Lung (tissue), 12 donors: ENCODE measurements around the gene ABCB4. TPM values are rescaled to one million over a fixed set of nuclear protein-coding genes. Genes with fewer than 3 reads are reported as not detected.

ENCODE experiments used
- ATAC-seq: fragments of 200-7000 bp; cut with Tn5 transposase; one replicate; pipeline ENCODE4 v1.9.1; 2020; ENCODE audit warnings: moderate number of reproducible peaks; ENCODE audit not compliant: insufficient read depth, low FRiP score
- DNase-seq, 3 donors: peaks; one replicate each; pipeline ENCODE4 v3.0.0-alpha.2; 2013 to 2017
- H3K27ac ChIP-seq, 2 donors: one replicate each; pipeline ENCODE4 v1.5.1; 2013; ENCODE audit warnings: mild to moderate bottlenecking in 2 of 2, moderate library complexity in 2 of 2, control low read depth in 1 of 2, inconsistent platforms in 1 of 2, low read depth in 1 of 2, low read length in 1 of 2
- H3K27me3 ChIP-seq, 3 donors: one replicate each; pipeline ENCODE4 v1.5.1; 2013; ENCODE audit warnings: low read length in 2 of 3; ENCODE audit not compliant: control insufficient read depth in 3 of 3, insufficient read depth in 3 of 3
- H3K36me3 ChIP-seq, 4 donors: one replicate each; pipeline ENCODE4 v1.5.1; 2013; ENCODE audit warnings: low read length in 4 of 4, mild to moderate bottlenecking in 1 of 4, moderate library complexity in 1 of 4; ENCODE audit not compliant: control insufficient read depth in 4 of 4, insufficient read depth in 4 of 4
- H3K4me1 ChIP-seq, 5 donors: one replicate each; pipeline ENCODE4 v1.5.1; 2013; ENCODE audit warnings: low read length in 5 of 5, mild to moderate bottlenecking in 2 of 5, moderate library complexity in 1 of 5; ENCODE audit not compliant: control insufficient read depth in 5 of 5, insufficient read depth in 5 of 5
- H3K4me3 ChIP-seq: one replicate; pipeline ENCODE4 v1.5.1; 2013; ENCODE audit warnings: mild to moderate bottlenecking, control low read depth, moderate library complexity
- H3K9ac ChIP-seq, 2 donors: one replicate each; pipeline ENCODE4 v1.5.1; 2013; ENCODE audit warnings: low read length in 2 of 2, control low read depth in 1 of 2; ENCODE audit not compliant: insufficient read depth in 1 of 2
- H3K9me3 ChIP-seq, 4 donors: one replicate each; pipeline ENCODE4 v1.5.1; 2013; ENCODE audit warnings: low read length in 3 of 4, mild to moderate bottlenecking in 1 of 4, moderate library complexity in 1 of 4; ENCODE audit not compliant: control insufficient read depth in 4 of 4, insufficient read depth in 3 of 4
- WGBS, 2 donors: extraction: QIAGEN DNeasy Blood & Tissue Kit; methylation state at CpG; one replicate each; pipeline ENCODE4 v1.1.7; 2013; 5-methylcytosine and 5-hydroxymethylcytosine counted together
- polyA plus RNA-seq, 2 donors: library from polyadenylated mRNA; stranded (reverse); fragments of 200-250 nt; gene quantifications; one replicate each; pipeline ENCODE4 v1.2.1, GENCODE V29; 2013
- total RNA-seq, 2 donors: library from RNA; depleted of rRNA in 1 of 2; stranded (reverse); fragments of >200 nt in 1 of 2; gene quantifications; one replicate each; pipeline ENCODE4 v1.2.1, GENCODE V29; 2014 to 2021
- TF ChIP-seq, protein P1 (sequence below): IDR thresholded peaks from 2 replicates; pipeline ENCODE4 v1.5.1; 2012; ENCODE audit warnings: mild to moderate bottlenecking; ENCODE audit errors: control extremely low read depth, extremely low read depth
- donor health status: control.
- donor health status: control.
- donor health status: Bipolar disorder and iron deficiency.
- donor health status: healthy.
- donor health status: DM: yes; HTN: yes; CAD: no.

Gene ABCB4
- total and polyA plus RNA-seq, 4 donors = 0.08 to 0.68 (median 0.33) TPM

DNA sequence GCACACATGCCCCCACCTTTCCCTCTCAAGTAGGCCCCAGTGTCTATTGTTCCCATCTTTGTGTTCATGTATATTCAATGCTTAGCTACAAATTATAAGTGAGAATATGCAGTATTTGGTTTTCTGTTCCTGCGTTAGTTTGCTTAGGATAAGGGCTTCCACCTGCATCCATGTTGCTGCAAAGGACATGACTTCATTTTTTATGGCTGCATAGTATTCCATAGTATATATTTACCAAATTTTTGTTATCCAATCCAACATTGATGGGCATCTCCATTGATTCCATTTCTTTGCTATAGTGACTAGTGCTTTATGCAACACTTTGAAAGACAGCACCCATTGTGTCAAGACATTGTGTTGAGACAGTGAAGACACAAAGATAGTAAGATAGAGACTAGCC lies 19.0 kb upstream of the ABCB4 start:
- ATAC-seq (no peak), DNase-seq (no peak)
- Histone ChIP-seq H3K36me3 (no peaks in the 10 kb centered on the region), H3K4me3 (no peak overlapping the region), H3K9ac (no peak overlapping the region), H3K27me3 (no peaks in the 10 kb centered on the region), H3K9me3 (no peaks in the 10 kb centered on the region), H3K4me1 (no peaks in the 10 kb centered on the region), H3K27ac (no peak overlapping the region)
- TF ChIP-seq, protein P1, sequence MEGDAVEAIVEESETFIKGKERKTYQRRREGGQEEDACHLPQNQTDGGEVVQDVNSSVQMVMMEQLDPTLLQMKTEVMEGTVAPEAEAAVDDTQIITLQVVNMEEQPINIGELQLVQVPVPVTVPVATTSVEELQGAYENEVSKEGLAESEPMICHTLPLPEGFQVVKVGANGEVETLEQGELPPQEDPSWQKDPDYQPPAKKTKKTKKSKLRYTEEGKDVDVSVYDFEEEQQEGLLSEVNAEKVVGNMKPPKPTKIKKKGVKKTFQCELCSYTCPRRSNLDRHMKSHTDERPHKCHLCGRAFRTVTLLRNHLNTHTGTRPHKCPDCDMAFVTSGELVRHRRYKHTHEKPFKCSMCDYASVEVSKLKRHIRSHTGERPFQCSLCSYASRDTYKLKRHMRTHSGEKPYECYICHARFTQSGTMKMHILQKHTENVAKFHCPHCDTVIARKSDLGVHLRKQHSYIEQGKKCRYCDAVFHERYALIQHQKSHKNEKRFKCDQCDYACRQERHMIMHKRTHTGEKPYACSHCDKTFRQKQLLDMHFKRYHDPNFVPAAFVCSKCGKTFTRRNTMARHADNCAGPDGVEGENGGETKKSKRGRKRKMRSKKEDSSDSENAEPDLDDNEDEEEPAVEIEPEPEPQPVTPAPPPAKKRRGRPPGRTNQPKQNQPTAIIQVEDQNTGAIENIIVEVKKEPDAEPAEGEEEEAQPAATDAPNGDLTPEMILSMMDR = no peak
- 94 to 100% methylated on average over 1 of the region's 1 CpG for WGBS, 2 donors

DNA sequence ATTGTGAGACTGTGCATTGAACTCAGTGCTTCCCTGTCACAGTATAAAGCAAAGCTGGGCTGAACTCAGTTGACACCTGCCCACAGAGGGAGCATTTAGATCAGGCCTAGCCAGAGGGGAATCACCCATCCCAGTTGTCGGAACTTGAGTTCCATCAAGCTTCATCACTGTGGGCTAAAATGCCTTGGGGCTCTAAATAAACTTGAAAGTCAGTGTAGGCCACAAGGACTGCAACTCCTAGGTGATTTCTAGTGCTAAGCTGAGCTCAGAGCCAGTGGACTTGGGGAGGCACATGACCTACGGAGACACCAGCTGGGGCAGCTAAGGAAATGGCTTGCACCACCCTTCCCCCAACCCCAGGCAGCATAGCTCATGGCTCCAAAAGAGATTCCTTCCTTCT lies 7.7 kb upstream of the ABCB4 start:
- Histone ChIP-seq H3K36me3 (no peaks in the 10 kb centered on the region), H3K27me3 (peaks cover 0 to 2% (median 0%) of the 10 kb centered on the region in 3 donors), H3K9me3 (no peaks in the 10 kb centered on the region), H3K4me1 (no peaks in the 10 kb centered on the region), H3K27ac (no peak overlapping the region), H3K4me3 (no peak overlapping the region), H3K9ac (no peak overlapping the region)
- no peak for ATAC-seq
- DNase-seq = no peak
- TF ChIP-seq, protein P1 = no peak
- 78 to 90% methylated on average over 2 of the region's 2 CpGs for WGBS, 2 donors

DNA sequence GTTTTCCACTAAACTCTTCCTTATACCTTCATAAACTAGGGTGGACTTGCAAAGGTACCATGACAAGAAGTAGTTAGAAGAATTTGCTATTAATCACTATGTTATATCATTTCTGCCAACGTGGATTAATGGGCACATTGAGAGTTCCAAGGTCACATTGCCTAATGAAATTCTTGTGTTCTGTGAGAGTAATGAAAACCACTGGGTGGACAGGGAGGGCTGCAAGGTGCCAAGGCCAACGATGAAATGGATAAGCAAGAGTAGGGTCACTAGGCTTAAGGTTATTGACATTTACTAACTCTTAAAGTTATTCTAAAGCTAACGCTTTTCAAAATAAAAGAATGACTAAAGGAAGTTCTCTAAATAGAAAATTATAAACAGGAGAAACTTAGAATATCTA lies 6.6 kb upstream of the ABCB4 start:
- Histone ChIP-seq H3K4me3 (no peak overlapping the region), H3K9ac (no peak overlapping the region), H3K9me3 (no peaks in the 10 kb centered on the region), H3K4me1 (no peaks in the 10 kb centered on the region), H3K27ac (no peak overlapping the region), H3K36me3 (no peaks in the 10 kb centered on the region), H3K27me3 (peaks cover 0 to 2% (median 0%) of the 10 kb centered on the region in 3 donors)
- ATAC-seq (no peak), DNase-seq (no peak)
- 71 to 87% methylated on average over 3 of the region's 3 CpGs for WGBS, 2 donors
- TF ChIP-seq, protein P1 = no peak

DNA sequence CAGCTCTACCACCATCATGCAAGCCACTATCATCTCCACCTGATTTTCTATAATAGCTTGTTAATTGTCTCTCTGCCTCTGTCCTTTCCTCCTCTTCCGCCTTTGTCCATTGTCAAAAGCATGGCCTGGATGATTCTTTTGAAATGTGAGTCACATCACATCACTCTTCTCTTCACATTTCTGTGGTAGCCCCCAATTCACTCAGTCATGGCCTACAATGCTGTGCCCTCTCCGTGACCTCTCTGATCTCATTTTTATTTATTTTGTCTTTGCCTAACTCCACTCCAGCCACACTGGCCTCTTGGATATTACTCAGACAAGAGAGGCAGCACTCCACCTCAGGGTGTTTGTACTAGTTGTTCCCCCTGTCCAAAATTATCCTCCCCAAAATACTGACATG lies 4.9 kb upstream of the ABCB4 start:
- H3K27me3 ChIP-seq = peaks cover 0 to 2% (median 0%) of the 10 kb centered on the region in 3 donors
- TF ChIP-seq, protein P1 = no peak
- H3K9me3 ChIP-seq = no peaks in the 10 kb centered on the region
- no peak overlapping the region for H3K27ac ChIP-seq
- H3K9ac ChIP-seq = no peak overlapping the region
- no peaks in the 10 kb centered on the region for H3K36me3 ChIP-seq
- WGBS, 2 donors = 92 to 93% methylated on average over 2 of the region's 2 CpGs
- H3K4me1 ChIP-seq = peaks cover 0 to 2% (median 0%) of the 10 kb centered on the region in 5 donors
- DNase-seq (no peak), ATAC-seq (no peak)
- no peak overlapping the region for H3K4me3 ChIP-seq
